Activated CD8-positive, alpha-beta T cell treated with anti-CD3 and anti-CD28 coated beads for 36 hours (primary cell): ENCODE results near the gene STIM1. TPM values are rescaled to one million over a fixed set of nuclear protein-coding genes. Genes with fewer than 3 reads are reported as not detected.

Experiments used
- ATAC-seq: fragments of 200-7000 bp; cut with Tn5 transposase; one replicate; pipeline ENCODE4 v1.10.0; 2021; ENCODE audit warnings: mild to moderate bottlenecking, moderate library complexity
- CTCF ChIA-PET: fragments of 350-600 bp; sonication (Branson Sonifier 250); formaldehyde crosslinking; loops from one replicate; lab custom pipeline; 2021; ENCODE audit warnings: antibody characterized with exemption; lab: Charles Lee
- POLR2A ChIA-PET: fragments of 350-600 bp; sonication (Branson Sonifier 250); formaldehyde crosslinking; loops from one replicate; lab custom pipeline; 2021; ENCODE audit warnings: antibody characterized with exemption; lab: Charles Lee
- DNase-seq: peaks from one replicate; pipeline ENCODE4 v3.0.0-alpha.2; 2020
- H3K27ac Mint-ChIP-seq: one replicate; pipeline ENCODE4 v1.8.0; 2021; ENCODE audit warnings: mild to moderate bottlenecking, mixed read lengths
- H3K27me3 Mint-ChIP-seq: one replicate; pipeline ENCODE4 v1.8.0; 2021; ENCODE audit warnings: mixed read lengths
- H3K36me3 Mint-ChIP-seq: one replicate; pipeline ENCODE4 v1.8.0; 2021; ENCODE audit warnings: low read depth, mixed read lengths
- H3K4me1 Mint-ChIP-seq: one replicate; pipeline ENCODE4 v1.8.0; 2021; ENCODE audit warnings: low read depth, mixed read lengths
- H3K4me3 Mint-ChIP-seq: one replicate; pipeline ENCODE4 v1.8.0; 2021; ENCODE audit warnings: mild to moderate bottlenecking, moderate library complexity, mixed read lengths
- H3K9me3 Mint-ChIP-seq: one replicate; pipeline ENCODE4 v1.8.0; 2021; ENCODE audit warnings: mixed read lengths
- CTCF ChIP-seq: fragments of 200-600 bp; IDR thresholded peaks from one replicate; pipeline ENCODE4 v1.8.0; 2022; ENCODE audit warnings: antibody characterized with exemption, mild to moderate bottlenecking
- intact Hi-C: fragments of 100-400 bp; cut with micrococcal nuclease; formaldehyde crosslinking; loops from one replicate; pipeline ENCODE4 v1.10.0; 2022
- total RNA-seq, 2 experiments: library from RNA; stranded (reverse); gene quantifications; one replicate each; pipeline ENCODE4 v1.2.3, GENCODE V29; 2021

The STIM1 gene
- total RNA-seq, 2 experiments from 2014 or later = 60.8 to 61.4 TPM

DNA sequence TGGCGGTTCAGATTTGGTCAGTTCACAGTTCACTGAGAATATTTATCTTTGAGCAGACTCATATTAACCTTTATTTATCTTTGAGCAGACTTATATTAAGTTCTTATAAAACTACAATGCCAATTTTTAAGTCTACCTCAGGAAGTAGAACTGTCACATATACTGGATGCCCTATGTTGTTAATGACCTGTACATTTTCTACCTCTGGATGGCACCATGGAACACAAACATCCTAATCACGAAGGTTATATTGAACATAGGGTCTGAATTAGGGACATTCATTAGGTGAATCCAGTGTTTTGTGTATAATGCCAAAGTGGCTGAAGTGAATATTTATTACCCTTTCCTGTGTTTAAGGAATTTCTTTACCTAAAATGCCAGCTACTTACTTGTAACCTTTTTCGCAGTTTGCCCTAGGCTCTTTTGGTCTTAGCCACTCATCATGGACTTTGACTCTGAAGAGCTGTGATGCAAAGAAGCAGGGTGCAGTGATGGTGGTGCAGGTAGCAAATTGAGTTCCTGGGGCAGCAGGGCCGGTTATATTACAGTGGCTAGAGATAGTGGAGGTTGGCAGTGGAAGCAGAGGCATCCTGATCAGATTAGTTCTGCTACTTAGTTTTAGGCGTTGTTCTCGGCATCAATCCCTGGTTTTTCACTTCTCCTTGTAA is 71.8 kb downstream of the STIM1 start:
- ChIA-PET CTCF (interaction anchor here (0.6 to 3.1 kb wide), 10 partner anchors 14 to 145 kb away, joined by 3 to 24 read pairs (median 5); partner anchors contain the start of gene STIM1), POLR2A (interaction anchor here (1.2 kb wide), 1 partner anchor 13 kb away, joined by 4 read pairs; no protein-coding TSS in a partner anchor)
- intact Hi-C loops = no loop called here
- H3K9me3 Mint-ChIP-seq = no peaks in the 10 kb centered on the region
- H3K36me3 Mint-ChIP-seq = peaks cover 6% of the 10 kb centered on the region
- H3K4me1 Mint-ChIP-seq = peaks cover 36% of the 10 kb centered on the region
- no peak for TF ChIP-seq CTCF
- H3K27me3 Mint-ChIP-seq = no peaks in the 10 kb centered on the region
- H3K27ac Mint-ChIP-seq = no peak overlapping the region
- no peak for ATAC-seq
- no peak for DNase-seq
- H3K4me3 Mint-ChIP-seq = no peak overlapping the region

DNA sequence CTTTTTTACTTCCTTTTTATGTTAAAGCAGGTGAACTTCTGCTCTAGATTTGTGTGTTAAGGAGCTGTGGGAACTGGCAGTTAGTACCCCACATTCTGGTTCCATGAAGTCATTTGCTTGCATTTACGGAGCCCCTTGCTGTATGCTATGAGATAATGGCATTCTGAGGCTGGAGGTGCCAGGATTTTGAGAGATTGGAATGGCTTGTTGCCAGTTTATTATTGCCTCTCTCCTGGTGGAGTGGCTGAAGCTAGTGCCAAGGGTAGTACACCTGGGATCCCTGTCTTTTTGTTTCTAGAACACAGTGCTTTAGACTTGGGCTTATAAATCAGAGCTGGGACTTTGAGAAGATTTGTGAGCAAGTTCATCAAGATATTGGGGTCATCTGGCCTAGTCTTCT is 73.8 kb downstream of the STIM1 start:
- POLR2A ChIA-PET = interaction anchor here (0.6 to 1.6 kb wide), 2 partner anchors 75 to 217 kb away, joined by 3 to 6 read pairs; partner anchors contain the start of gene STIM1

GRCh38 chr11:3929649-3930048 is 74.2 kb downstream of the STIM1 start:
- ChIA-PET CTCF (interaction anchor here (1.0 to 1.5 kb wide), 3 partner anchors 13 to 75 kb away, joined by 3 read pairs; no protein-coding TSS in a partner anchor), POLR2A (interaction anchor here (0.6 to 1.6 kb wide), 2 partner anchors 75 to 218 kb away, joined by 3 to 6 read pairs; partner anchors contain the start of gene STIM1)
- DNase-seq (no peak), ATAC-seq (no peak)
- no peaks in the 10 kb centered on the region for H3K9me3 Mint-ChIP-seq
- no peak overlapping the region for H3K27ac Mint-ChIP-seq
- H3K27me3 Mint-ChIP-seq = no peaks in the 10 kb centered on the region
- intact Hi-C loops = no loop called here
- H3K4me1 Mint-ChIP-seq = peaks cover 47% of the 10 kb centered on the region
- H3K4me3 Mint-ChIP-seq = no peak overlapping the region
- H3K36me3 Mint-ChIP-seq = no peaks in the 10 kb centered on the region
- TF ChIP-seq CTCF = no peak

More for the DNA sequence above, 73.8 kb downstream of the STIM1 start:
- ATAC-seq (no peak), DNase-seq (no peak)
- TF ChIP-seq CTCF = no peak
- Mint-ChIP-seq H3K4me1 (peaks cover 43% of the 10 kb centered on the region), H3K27me3 (no peaks in the 10 kb centered on the region), H3K27ac (no peak overlapping the region), H3K4me3 (no peak overlapping the region), H3K36me3 (no peaks in the 10 kb centered on the region), H3K9me3 (no peaks in the 10 kb centered on the region)
- intact Hi-C loops = no loop called here
- CTCF ChIA-PET = interaction anchor here (1.5 kb wide), 1 partner anchor 15 kb away, joined by 3 read pairs; no protein-coding TSS in a partner anchor

DNA sequence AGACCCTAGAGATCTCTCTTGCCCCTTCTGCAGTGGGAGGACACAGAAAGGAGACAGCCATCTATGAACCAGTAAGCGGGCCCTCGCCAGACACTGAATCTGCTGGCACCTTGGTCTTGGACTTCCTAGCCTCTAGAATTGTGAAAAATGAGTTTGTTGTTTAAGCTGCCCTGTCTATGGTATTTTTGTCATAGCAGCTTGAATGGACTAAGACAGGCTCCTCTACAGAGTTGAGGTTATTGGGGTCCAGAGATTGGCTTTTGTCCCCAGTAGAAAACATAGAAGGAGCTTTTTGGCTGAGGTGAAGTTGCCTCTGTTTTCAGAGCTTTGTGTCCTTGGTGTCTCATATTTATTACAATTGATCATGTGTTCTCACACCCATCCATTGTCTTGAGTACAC is 77.2 kb downstream of the STIM1 start:
- DNase-seq (no peak), ATAC-seq (no peak)
- ChIA-PET CTCF (interaction anchor here (0.7 to 1.5 kb wide), 4 partner anchors 12 to 125 kb away, joined by 3 read pairs; no protein-coding TSS in a partner anchor), POLR2A (interaction anchor here (0.6 to 2.0 kb wide), 4 partner anchors 19 to 79 kb away, joined by 3 to 8 read pairs (median 3); no protein-coding TSS in a partner anchor)
- Mint-ChIP-seq H3K36me3 (peaks cover 5% of the 10 kb centered on the region), H3K27me3 (no peaks in the 10 kb centered on the region), H3K9me3 (no peaks in the 10 kb centered on the region), H3K27ac (no peak overlapping the region), H3K4me1 (peaks cover 59% of the 10 kb centered on the region), H3K4me3 (no peak overlapping the region)
- intact Hi-C loops = no loop called here
- TF ChIP-seq CTCF = no peak

- Mint-ChIP-seq H3K27ac (no peak overlapping the region), H3K4me3 (no peak overlapping the region), H3K36me3 (peaks cover 5% of the 10 kb centered on the region), H3K4me1 (peaks cover 59% of the 10 kb centered on the region), H3K9me3 (no peaks in the 10 kb centered on the region), H3K27me3 (no peaks in the 10 kb centered on the region)
- ChIA-PET POLR2A (interaction anchor here (0.6 to 2.0 kb wide), 4 partner anchors 19 to 80 kb away, joined by 3 to 8 read pairs (median 3); no protein-coding TSS in a partner anchor), CTCF (interaction anchor here (0.7 to 1.5 kb wide), 6 partner anchors 11 to 125 kb away, joined by 3 read pairs; no protein-coding TSS in a partner anchor)
- intact Hi-C loops = no loop called here
- no peak for TF ChIP-seq CTCF
- DNase-seq (no peak), ATAC-seq (no peak)
Measured at GRCh38 chr11:3933165-3933628, 77.7 kb downstream of the STIM1 start.
